Cardiac septum (tissue), 1 donor: ENCODE data around the gene ZFX. TPM values are rescaled to one million over a fixed set of nuclear protein-coding genes. Genes with fewer than 3 reads are reported as not detected.

Source experiments
- DNase-seq: peaks from one replicate; pipeline ENCODE4 v3.0.0-alpha.2; 2020; ENCODE audit warnings: low spot score
- intact Hi-C: fragments of 100-400 bp; cut with DNase I; formaldehyde crosslinking; loops from one replicate; pipeline ENCODE4 v1.14.0; 2022
- total RNA-seq: library from RNA; stranded (reverse); fragmentation: NEBNext Ultra II Directional; extraction: Animal tissue kit (Norgen Biotek cat#: 25700); gene quantifications from one replicate; pipeline ENCODE4 v1.2.1, GENCODE V29; 2021
- donor health status: DM: no; HTN: no; CAD: no.

Gene ZFX
- total RNA-seq, 1 donor from 2014 or later = 57.2 TPM

DNA sequence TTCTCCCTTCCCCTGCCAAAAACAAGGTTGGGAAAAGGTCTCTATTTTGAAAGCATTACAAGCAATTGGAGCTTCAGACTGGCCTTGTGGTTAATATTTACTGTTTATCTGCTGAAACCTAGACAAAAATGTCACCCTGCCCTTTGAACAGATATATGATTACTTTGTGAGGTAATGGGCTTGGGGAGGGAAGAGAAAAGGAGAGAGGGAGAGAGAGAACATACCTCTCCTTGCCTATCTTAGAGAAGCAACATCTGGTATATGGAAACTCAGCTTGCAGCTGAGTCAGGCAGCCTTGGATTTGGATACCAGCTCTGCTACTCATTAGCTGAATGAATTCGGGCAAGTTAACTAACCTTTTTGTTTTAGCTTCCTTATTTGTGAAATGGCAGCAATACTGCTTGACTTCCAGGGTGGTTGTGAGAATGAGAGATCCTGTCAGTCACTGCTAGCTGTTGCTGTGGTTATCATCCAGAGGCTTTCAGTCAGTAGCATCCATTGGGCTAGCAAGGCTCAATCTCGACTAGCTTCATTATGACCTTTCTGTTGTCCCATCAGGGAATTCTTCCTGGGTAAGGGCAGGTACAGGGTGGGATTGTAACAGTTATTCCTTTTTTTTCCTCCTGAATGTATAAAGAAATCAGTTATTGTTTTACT is 41.1 kb downstream of the ZFX start:
- intact Hi-C loops = no loop called here
- DNase-seq = no peak

DNA sequence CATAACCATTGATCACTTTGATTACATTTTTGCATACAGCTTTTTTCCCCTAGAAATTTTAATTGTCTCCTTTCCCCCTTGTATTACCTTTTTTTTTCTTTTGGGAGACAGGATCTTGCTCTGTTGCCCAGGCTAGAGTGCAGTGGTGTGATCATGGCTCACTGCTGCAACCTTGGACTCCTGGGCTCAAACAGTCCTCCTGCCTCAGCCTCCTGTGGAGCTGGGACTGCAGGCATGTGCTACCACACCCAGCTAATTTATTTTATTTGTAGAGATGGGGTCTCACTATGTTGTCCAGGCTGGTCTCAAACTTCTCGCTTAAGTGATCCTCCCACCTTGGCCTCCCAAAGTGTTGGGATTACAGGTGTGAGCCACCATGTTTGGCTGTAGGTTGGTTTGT is 47.0 kb downstream of the ZFX start:
- no peak for DNase-seq
- intact Hi-C loops = no loop called here

DNA sequence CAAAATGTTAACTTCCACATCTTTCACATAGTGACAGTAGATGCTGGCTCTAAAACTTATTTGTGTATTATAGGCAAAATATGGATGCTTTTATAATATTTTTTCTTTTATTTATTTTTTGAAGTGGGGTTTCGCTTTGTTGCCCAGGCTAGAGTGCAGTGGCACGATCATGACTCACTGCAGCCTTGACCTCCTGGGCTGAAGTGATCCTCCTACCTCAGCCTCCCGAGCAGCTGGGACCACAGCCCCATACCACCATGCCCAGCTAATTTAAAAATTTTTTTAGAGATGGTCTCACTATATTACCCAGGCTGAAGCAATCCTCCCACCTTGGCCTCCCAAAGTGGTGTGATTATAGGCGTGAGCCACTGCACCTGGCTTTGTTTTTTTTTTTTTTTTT is 48.6 kb downstream of the ZFX start:
- intact Hi-C loops = no loop called here
- DNase-seq = no peak

DNA sequence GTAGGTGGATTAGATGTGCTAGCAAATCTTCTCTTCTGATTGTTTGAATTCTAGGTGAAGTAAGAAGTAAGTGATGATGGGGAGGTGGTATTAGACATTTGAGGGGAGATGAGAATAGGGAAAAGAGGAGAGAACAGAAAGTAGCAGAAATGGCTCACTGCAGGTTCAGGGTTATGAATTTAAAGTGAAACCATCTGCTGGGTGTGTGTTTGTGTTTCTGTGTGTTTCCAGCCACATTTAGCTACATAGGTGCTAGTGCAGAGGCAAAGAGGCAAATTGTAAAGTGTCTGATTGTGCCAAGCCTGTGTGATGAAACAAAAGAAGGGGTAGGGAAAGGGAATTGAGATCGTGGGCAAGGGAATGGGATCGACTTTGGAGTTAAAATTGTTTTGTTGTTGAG is 50.6 kb downstream of the ZFX start:
- intact Hi-C loops = no loop called here
- DNase-seq = no peak

DNA sequence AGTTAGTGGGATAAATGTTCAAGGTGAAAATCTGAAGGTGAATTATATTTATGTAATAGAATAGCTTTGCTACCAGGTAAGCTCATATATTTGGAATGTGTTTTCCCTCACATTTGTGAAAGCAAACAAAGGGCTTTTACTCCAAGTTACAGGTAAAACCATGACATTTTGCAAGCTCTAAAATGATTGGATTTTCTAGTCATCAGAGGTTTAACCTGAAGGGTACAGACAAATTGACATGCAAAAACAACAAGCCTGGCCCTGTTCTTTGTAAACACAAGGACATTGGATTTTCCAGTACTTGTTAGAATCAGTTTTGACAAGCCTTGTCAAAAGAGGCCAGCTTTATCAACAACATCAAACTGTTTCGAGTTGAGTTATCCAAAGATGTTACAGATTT is 51.7 kb downstream of the ZFX start:
- no peak for DNase-seq
- intact Hi-C loops = no loop called here

DNA sequence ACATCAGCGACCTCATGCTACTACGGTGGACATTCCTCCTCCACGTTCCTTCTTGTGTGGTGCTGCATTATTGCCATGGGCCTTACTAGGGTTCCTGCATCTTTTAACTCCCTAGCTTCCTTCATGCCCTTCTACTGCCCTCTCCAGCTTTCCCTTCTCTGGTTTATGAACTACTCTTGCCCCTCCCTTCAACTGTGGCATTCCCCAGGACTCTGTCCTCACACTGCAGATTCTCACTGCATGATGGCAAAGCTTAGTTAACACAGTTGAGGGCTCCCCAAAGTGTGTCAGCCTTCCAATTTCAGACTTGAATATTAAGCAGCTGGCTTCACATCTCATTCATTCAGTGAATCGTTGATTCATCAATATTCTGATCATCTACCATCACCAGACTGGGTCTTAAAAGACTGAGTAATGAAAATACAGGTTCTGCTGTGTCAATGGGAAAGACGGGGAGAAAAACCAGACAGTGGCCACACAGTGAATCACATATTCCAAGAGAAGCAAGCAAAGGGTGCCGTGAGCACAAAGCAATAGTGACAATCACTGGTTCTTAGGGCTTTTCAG is 53.0 kb downstream of the ZFX start:
- intact Hi-C loops = no loop called here
- no peak for DNase-seq

DNA sequence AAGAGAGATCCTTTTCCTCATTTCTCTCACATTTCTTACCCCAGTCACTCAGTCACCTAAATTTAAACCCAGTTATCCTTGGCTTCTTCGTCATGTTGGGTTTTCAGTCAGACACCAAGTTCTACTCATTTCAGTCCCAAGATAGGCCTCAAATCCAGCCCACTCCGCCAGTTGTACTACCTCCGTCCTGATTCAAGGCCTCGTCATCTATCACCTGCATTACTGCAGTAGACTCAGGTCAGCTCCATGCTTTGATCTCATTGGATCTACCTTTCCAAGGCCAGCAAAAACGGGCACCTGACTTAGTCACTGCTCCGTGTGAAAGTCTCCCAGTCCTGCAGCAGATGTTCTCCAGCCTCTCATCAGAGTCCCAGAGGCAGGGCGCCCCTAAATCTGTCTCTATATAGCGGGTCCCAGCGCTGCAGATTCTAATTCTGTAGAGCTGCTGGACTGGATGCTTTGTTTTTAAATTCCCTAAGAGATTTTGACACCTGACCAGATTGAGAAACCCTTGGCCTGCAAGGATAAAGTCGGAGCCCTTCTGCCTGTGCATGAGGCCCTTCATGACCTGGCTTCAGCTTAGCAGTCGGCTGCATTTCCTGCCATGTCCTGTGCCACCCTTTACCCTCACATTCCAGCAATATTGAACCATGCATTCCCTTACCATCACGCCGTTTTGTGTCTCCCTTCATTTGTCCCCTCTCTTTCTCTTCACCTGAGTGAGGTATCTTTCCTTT is 53.7 kb downstream of the ZFX start:
- no peak for DNase-seq
- intact Hi-C loops = no loop called here

DNA sequence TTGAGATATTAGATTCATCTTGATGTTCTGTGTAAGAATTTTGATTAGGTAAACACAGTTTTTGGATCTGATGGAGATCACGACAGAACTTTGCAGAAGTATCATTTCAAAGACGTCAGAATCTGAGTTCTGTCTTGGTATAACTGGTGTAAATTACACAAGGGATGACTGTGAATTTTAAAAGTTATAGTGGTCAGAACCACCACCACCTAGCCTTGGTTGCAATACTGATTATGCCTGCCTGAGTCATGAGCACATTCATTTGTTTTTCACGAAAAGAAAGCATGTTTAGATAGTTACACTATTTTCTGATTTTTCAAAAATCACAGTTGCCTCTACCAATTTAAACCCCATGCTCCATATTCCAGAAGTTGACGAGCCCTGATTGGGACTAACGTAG is 54.8 kb downstream of the ZFX start:
- intact Hi-C loops = no loop called here
- no peak for DNase-seq

DNA sequence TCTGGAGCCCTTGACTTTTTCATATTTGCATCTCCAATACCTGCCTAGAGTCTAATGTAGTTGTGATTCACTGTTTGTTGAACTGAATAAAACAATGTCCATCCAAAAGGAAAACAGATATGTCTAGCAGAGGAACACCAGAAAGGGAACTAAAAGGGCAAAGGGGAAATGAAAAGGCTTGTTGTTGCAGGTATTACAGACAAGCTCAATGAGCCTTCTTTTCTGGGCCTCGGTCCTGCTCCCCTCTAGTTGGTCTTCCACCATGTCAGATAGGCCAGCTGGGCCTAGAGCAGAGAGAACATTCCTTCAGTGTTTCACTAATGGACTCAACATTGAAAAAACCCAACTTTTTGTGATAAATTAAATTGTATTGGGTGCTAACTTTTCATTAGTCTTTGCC is 55.4 kb downstream of the ZFX start:
- intact Hi-C loops = no loop called here
- DNase-seq = no peak

DNA sequence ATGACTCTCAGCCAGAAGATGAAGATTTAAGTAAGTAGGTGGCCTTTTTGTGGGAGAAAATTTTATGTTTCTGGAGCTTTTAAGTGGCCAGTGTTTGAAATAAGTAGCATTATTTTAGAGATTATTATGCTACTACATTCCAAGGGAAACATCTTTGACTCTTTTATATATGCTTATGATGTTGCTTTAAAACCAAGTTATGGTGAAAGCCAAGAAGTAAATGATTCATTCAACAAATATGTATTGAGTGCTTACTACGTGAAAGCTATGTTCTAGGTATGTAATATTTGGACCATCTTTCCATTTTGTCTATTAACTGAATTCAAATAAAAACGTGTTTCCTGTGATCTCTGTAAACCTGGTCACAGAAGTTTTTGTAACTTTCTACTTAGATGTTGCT is 58.3 kb downstream of the ZFX start:
- intact Hi-C loops = no loop called here
- no peak for DNase-seq

DNA sequence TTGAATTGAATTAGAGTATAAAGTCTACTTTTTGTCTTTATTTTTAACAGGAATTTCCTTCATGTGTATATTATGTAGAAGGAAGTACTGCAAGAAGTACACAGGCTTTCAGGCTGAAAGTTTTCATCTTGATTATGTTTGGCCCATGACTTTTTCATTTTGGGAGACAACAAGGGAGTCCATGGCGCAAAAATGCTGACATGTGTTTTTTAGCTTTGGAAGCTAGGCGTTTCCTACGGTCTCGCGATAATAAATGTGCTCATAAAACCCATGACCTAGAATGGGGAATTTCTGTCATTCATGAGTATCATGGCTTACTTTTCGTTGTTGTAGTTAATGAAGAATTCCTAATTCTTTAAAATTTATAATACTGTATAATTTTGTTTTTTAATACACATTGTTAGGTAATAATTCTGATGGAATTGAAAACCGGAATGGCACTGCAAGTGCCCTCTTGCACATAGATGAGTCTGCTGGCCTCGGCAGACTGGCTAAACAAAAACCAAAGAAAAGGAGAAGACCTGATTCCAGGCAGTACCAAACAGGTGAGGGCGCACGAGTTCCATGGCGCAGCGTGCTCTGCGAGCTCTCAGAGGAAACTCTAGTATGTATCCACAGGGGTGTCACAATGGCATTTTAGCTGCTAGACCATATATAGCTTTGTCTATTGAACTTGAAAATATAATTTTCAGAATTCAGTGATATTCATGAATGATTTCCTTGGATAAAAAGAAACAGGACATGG is 59.1 kb downstream of the ZFX start:
- intact Hi-C loops = no loop called here

DNA sequence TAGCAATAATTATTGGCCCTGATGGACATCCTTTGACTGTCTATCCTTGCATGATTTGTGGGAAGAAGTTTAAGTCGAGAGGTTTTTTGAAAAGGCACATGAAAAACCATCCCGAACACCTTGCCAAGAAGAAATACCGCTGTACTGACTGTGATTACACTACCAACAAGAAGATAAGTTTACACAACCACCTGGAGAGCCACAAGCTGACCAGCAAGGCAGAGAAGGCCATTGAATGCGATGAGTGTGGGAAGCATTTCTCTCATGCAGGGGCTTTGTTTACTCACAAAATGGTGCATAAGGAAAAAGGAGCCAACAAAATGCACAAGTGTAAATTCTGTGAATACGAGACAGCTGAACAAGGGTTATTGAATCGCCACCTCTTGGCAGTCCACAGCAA is 60.7 kb downstream of the ZFX start:
- intact Hi-C loops = no loop called here
- DNase-seq = no peak

More for the DNA sequence above, 59.1 kb downstream of the ZFX start:
- no peak for DNase-seq

DNA sequence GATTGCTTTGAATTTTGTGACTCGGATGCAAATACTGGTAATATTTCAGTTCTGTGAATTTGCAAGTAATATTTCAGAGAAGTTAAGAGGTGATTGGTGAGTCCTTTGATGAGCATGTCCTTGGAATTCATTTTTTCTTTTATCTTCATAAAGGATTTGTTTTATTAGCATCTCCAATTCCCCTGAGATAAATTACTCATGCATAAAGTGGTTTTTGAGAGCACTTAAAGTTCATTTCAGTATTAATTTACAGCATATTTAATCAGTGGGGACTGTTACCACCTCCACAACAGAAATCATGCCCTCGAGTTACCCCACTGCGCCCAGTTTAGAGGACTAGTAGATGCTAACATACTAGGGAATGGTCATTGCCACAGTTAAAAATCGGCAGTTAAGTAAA is 65.0 kb downstream of the ZFX start:
- no peak for DNase-seq
- intact Hi-C loops = no loop called here

DNA sequence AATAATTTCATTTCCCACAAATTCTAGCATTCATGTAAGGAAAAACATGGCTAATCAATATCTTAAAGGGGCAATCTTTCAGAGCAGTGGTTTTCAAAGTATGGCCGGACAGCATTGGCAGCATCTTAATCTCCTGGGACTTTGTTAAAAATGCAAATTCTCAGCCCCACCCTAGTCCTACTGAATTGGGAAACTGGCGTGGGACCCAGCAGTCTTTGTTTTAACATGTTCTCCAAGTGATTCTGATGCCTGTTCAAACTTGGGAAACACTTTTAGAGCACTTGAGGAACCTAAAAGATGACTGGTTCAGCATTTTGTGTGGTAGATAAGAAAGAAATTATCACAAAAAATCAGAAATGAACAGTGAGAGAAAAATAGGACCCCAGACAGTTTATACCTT is 65.7 kb downstream of the ZFX start:
- intact Hi-C loops = no loop called here
- DNase-seq = no peak

DNA sequence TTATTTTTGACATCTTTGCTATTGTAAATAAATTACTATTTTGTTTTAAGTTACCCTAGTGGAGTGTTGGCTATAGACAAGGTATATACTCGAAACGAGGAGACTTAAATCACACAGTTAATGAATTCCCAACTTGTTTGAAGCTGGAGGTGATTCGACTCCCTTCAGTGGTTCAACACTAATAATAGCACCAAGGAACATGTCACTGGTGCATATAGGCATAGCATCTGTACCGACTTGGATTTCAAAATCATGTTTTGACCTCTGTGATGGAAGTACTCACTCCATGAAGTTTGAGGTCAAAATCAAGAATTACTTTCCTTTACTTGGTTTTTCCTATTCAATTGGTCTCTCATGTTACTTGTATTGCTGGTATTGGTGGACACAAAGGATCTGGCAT is 66.5 kb downstream of the ZFX start:
- intact Hi-C loops = no loop called here
- DNase-seq = no peak

DNA sequence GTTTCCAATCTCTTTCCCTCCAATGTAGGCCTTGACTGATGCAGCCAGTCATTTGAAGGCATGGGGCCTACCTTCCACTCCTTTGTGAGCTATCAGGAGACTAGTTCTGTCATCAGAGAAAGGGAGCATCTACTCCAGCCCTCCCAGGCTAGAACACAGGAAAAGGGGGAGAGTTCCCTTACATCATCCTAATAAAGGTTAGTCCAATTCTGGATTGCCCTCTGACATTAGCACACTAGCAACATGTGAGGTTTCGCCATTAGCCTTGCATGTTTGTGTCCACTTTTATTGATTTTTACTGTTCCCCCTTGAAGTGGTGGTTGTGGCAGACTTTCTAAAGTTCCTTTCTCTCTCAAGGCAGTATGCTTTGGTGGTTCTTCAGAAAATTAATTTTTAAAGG is 67.3 kb downstream of the ZFX start:
- DNase-seq = no peak
- intact Hi-C loops = no loop called here

DNA sequence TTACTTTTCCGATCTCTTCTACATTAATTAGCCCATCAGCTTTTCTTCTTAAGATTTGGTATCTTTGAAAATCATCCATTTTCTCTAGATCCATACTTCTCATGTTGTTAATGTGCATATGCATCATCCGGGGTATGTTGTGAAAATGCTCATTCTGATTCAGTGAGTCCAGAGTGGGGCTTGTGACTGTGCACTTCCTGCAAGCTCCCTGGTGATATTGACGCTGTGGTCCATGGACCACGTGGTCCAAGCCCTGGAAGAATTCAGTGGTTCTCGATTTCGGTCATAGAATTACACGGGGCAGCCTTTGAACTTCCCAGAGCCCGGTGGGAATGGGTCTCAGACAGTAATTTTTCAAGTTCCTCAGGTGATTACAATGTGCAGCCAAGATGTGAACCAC is 69.8 kb downstream of the ZFX start:
- no peak for DNase-seq
- intact Hi-C loops = no loop called here

DNA sequence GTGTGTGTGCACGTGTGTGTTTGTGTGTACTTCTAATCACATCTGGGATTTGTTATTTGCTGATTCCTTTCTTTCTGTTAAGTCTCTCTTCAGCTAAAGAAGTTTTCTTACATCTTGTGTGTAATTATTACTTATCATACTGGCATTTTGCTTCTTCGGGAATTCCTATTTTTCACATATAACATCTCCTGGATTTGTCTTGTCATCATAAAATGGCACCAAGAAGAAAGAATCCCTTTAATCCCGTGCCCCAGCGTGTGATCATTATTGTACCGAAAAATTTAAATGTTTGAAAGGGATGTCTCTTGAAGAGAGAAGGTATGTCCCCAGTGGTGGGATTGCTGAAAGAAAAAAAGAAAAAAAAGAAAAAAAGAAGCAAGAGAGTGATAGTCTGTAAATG is 72.3 kb downstream of the ZFX start:
- DNase-seq = no peak
- intact Hi-C loops = no loop called here

DNA sequence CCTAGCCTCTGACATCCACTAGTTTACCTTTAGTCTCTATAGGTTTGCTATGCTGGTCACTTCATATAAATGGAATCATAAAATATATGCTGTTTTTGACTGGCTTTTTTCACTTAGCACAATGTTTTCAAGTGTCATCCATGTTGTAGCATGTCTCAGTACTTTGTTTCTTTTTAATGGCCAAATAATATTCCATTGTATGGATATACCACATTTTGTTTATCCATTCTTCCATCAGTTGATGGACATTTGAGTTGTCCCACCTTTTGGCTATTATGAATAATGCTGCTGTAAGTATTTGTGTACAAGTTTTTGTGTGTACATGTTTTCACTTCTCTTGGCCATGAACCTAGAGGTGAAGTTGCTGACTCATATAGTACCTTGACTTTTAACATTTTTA is 75.7 kb downstream of the ZFX start:
- DNase-seq = no peak
- intact Hi-C loops = no loop called here

DNA sequence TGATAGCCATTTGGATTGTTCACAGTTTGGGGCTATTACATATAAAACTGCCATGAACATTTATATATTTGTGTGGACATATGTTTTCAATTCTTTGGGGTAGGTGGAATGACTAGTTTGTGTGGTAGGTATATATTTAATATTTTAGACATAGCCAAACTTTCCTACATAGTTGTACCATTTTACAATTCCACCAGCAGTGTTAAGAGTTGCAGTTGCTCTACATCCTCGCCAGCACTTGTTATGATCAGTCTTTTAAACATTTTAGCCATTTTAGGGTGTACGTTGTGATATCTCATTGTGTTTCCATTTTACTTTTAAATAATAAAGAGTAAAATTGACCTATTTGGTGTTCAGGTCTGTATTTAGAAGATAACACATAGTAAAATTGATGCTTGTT is 76.6 kb downstream of the ZFX start:
- intact Hi-C loops = no loop called here
- DNase-seq = no peak

DNA sequence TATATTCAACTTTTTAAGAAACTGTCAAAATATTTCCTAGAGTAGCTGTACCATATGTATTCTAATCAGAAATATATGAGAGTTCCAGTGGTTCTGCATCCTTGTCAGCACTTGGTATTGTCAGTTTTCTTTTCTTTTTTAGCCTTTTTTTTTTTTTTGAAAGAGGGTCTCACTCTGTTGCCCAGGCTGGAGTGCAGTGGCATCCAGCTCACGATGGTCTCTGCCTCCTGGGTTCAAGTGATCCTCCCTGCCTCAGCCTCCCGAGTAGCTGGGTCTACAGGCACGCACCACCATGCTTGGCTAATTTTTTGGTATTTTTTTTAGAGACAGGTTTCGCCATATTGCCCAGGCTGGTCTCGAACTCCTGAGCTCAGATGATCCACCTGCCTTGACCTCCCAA is 79.1 kb downstream of the ZFX start:
- intact Hi-C loops = no loop called here
- no peak for DNase-seq
